GM12874 (cell line): ENCODE data around the gene PHLPP1.

Source experiments
- TF ChIP-seq, protein P1 (sequence below): IDR thresholded peaks from 2 replicates; pipeline ENCODE4 v1.5.1; 2011; ENCODE audit warnings: low read depth, mild to moderate bottlenecking, control low read depth, low read length, moderate library complexity; ENCODE audit not compliant: insufficient read depth

Gene PHLPP1

DNA sequence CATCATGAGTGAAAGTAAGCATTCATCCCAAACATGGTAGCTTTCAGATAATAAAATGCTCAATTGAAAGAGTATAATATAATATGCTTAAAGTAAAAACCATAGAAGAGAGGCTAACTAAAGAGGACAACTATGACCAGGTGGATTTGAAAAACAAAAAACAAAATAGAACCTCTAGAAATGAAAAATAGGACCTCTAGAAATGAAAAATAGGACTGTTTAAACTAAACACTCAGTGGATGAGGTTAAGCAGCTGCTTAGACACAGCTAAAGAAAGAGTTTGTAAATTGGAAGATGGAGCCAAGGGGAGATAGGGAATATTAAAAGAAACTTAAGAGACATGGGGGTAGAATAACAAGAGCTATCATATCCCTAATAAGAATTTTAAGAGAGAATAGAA, 302.6 kb downstream of the PHLPP1 start:
- TF ChIP-seq, protein P1, sequence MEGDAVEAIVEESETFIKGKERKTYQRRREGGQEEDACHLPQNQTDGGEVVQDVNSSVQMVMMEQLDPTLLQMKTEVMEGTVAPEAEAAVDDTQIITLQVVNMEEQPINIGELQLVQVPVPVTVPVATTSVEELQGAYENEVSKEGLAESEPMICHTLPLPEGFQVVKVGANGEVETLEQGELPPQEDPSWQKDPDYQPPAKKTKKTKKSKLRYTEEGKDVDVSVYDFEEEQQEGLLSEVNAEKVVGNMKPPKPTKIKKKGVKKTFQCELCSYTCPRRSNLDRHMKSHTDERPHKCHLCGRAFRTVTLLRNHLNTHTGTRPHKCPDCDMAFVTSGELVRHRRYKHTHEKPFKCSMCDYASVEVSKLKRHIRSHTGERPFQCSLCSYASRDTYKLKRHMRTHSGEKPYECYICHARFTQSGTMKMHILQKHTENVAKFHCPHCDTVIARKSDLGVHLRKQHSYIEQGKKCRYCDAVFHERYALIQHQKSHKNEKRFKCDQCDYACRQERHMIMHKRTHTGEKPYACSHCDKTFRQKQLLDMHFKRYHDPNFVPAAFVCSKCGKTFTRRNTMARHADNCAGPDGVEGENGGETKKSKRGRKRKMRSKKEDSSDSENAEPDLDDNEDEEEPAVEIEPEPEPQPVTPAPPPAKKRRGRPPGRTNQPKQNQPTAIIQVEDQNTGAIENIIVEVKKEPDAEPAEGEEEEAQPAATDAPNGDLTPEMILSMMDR: no peak

DNA sequence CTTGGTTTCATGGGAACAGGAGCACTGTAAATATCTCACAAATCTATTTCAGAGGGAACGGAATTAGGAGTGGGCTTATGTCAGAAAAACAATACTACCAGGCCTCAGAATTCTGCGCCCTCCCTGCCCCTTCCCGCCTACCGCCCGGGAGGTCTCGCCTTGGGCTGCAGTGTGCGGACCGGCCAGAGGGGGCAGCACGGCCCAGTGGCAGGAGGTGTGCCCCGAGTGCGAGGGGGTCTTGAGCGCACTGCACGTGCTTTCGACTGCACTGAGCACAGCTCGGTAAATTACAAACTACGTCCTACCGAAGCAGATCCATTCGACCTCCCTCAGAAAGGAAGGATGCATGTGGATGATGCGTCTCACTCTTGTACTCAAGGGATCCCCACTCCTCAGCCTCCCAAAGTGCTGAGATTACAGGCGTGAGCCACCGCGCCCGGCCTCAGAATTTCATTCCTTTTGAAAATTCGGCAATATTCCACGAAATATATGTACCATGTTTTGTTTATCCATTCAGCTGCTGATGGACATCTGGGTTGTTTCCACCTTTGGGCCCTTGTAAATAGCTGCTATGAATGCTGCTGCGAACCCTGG, 307.2 kb downstream of the PHLPP1 start:
- TF ChIP-seq, protein P1: peak; percentile 54

DNA sequence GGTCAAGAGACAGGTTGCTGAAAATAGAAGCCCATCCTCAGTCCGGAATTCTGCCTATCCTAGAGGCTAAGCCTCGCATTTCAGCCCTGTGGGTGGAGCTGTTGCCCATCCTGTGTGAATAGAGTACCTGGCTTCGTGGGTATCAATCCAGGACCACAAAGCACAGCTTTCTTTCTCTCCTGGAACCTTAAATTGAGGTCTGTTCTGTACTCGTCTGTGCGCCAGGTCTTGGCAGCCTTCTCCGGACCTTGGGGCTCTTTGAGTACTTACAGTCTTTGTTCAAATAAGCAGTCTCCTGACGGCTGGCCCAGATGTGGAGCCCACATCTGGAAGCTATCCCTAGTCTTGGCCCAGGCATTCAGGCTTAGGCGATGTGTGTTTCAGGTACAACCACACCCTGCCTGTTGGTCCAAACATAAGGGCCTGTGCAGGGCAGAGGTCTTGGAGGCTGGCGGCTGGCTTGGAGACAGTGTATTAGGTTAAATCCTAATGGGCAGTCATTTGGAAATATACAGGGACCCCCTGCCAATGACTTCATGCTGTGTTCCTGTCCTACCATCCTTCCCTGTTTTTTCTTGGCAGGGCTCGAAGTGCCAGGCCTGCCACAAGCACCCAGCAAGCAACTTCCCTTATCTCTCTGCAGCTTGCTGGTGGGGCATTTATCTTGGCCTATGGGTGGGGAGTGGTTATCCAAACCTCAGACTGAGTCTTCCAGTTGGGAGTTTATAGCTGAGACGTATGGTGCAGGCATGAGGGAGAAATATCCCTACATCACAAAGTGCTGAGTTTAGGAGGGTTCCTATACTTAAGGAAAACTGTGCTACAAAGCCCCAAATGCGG, 310.1 kb downstream of the PHLPP1 start:
- TF ChIP-seq, protein P1: peak; percentile 42; the same call in 1 of the 2 replicates

DNA sequence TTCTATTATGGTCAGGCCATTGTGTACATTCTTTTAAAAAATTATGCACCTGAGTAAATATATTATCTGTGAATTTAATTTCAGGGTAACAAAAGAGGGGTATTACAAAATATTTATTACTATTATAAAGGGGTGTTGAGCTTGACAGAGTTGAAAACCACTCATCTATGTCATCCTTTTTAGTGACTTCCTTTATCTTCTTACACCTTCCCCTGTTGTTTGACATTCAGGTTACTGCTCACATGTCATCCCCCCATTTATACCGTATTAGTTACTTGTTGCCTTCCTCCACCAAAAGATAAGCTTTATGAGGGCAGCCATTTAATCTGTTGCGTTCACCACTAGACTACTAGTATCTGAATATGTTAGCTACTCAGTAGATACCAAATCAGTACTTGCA, 313.0 kb downstream of the PHLPP1 start:
- TF ChIP-seq, protein P1: no peak
